GM12873 (cell line): ENCODE measurements around the gene CCDC150.

Experiments
- CTCF ChIP-seq: IDR thresholded peaks from 2 replicates; pipeline ENCODE4 v1.5.1; 2012; ENCODE audit warnings: low read depth, mild to moderate bottlenecking, moderate library complexity, low read length, control low read depth; ENCODE audit not compliant: insufficient read depth; ENCODE audit errors: missing control alignments

CCDC150 gene

GRCh38 chr2:196638765-196639164, 750 bp upstream of the CCDC150 start:
- no peak for TF ChIP-seq CTCF

- no peak for TF ChIP-seq CTCF
These were observed 575 bp downstream of the CCDC150 start for GRCh38 chr2:196640031-196640548.

GRCh38 chr2:196649202-196649601, 9.7 kb downstream of the CCDC150 start:
- no peak for TF ChIP-seq CTCF

GRCh38 chr2:196651387-196652094, 12.0 kb downstream of the CCDC150 start:
- no peak for TF ChIP-seq CTCF

GRCh38 chr2:196652869-196653268, 13.4 kb downstream of the CCDC150 start:
- TF ChIP-seq CTCF: no peak

- TF ChIP-seq CTCF: no peak
These were observed 14.3 kb downstream of the CCDC150 start for GRCh38 chr2:196653843-196654242.

- TF ChIP-seq CTCF: no peak
These were observed 16.2 kb downstream of the CCDC150 start for GRCh38 chr2:196655761-196656160.

- TF ChIP-seq CTCF: no peak
These were observed 17.8 kb downstream of the CCDC150 start for GRCh38 chr2:196657333-196657732.
